DMS79 (cell line): ENCODE results near the gene FHIT.

Experiments
- DNase-seq: peaks from one replicate; lab custom pipeline; 2025; lab: John Stamatoyannopoulos, UW

FHIT gene

DNA sequence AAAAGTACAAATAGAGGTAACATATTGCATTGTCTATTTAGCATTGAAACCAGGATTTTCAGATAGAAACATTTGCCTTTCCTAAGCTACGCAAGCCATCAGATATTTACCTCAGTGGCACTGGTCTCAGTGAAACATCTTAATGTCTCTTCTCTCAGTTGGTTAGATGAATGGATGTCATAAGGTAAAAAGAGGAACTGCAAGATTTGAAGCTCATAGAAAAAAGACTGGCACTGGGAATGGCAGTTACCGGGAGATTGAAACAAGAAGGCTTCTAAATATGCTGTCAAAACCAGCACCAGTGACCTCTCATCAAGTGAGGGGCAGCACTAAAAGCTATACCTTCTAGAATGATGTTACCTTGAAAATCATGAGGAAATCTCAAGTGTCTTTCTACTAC, 486.4 kb downstream of the FHIT start:
- no peak for DNase-seq

DNA sequence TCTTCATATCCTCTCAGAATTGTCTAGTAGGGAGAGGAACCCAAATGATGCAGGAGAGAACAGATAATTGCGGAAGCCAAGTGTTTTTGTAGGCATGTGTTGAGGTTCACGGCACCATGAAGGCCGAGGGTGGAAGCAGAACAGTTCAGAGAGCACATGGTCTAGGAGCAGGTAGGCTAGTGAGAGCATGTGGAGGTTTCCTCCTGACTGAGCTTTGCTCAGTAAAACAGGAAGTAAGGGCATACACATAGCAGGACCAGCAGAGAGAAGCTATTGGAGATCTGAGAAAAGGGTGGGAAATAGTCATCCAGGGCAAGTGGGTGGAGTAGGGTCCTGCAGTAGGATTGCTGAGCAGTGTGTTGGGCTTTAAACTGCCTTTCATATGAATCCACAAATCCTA, 491.1 kb downstream of the FHIT start:
- no peak for DNase-seq

DNA sequence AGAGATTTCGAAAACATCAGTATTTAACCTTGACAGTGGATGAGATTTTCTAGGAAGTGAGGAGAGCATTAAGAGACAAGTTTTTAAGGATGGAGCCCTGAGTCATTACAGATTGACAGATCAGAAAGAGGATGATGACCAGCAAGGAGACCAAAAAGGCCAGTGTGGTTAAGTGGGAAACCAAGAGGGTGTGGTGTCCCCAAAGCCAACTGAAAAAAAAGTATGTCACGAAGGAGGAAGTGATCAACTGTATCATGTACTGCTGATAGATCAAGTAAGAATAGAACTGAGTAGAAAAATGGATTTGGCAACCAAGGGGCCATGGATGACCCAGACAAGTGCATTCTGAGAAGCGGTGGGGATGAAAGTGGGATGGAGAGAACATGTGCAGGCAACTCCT, 491.8 kb downstream of the FHIT start:
- no peak for DNase-seq

DNA sequence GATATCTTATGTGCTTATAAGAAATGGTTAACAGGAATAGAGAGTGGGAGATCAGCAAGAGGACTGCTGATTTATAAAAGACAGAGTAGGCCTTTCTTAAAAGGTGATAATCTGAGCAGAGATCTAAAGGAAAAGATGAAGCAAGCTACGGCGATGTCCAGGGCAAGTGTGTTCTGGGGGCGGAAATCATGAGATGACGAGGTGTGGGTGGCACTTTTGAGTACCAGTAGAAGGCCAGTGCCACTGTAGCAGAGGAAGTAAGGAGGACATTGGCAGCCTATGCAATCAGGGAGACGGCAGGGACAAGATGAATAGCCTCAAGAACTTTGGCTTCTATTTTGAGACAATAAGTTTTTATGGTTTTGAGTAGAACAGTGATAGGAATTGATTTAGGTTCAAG, 492.4 kb downstream of the FHIT start:
- no peak for DNase-seq

DNA sequence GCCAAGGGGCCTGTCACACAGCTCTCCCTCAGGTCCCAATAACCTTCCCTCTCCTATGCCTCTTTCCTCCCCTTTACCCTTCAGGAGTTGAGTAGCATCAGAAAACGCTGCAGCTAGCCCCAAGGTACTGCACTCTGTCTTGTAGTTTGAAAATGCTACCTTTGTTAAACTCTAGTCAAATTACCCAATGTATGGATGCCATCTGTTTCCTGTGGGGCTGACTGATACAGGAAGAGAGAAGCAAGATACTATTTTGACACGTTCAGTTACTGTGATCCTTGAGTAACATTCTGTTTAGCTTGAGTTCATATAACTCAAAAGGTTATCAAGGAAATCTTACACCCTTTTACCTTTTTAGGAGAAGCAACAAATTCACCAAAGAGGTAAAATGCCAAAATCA, 493.1 kb downstream of the FHIT start:
- no peak for DNase-seq

DNA sequence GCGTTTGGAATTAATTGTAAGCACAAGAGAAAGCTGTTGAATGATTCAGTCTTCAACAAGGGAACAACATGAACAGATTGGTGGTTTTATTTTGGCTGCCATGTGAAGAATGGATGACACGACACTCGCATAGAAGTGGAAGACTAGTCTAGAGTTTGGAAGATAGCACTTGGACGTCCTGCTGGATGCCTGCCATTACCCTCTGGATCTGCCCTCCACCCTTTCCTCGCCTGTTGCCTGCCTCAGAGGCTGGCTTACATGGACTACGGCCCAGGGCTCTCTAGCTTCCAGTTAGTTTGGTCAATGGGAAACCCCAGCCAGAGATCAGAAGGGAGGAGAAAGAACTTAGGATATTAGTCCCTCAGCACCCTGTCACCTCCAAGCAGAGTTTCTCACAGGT, 493.5 kb downstream of the FHIT start:
- DNase-seq: no peak

DNA sequence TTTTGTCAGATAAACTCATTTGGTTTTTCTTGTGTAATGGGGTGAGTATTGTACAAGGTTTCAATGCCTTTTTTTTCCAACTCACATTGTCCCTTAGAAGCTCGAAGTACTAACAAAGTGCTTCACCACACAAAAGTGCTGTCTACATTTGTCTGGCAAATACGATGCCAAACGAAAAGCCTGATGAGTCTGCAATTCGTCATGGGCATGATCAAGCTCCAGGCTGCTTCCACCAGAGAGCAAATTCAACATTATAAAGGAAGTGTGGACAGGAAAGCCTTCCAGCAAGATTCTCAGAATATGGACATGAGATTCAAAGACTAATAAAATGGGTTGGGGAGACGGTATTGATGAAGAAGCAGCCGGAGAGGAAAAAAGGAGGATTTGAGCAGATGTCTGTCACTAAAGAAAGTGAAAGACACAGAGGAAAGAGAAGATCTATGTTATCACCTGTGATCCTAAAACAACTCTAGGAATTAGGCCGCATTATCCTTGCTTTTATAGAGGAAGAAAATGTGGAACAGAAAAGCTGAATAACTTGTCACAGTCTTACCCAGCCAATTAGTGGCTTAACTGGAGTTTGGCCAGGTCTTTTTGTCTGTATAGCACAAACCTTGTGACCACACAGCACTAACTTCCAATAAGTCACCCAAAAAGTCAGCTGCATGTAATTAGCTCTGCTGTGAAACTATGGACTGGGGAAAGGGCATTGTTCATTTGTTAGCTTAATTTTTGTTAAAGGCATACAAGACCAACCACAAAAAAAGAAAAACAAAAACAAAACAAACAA, 494.8 kb downstream of the FHIT start:
- DNase-seq: no peak

DNA sequence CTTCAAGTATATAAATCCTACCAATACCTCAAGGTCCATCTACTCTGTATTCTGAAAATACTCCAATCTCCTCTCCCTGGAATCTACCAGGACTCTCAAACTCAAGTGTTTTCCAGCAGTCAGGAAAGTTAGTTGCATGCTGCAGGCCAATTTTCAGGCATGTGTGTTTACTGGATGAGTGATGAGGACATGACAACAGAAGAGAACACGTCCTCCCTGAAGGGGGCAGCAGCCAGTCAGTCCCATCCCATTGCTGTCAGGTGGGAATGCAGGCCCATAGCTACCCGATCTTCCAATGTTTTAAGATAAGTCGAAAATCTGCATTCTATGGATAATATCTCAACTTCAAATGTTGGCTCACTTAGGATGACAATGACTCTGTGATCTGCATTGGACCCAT, 496.2 kb downstream of the FHIT start:
- DNase-seq: no peak

DNA sequence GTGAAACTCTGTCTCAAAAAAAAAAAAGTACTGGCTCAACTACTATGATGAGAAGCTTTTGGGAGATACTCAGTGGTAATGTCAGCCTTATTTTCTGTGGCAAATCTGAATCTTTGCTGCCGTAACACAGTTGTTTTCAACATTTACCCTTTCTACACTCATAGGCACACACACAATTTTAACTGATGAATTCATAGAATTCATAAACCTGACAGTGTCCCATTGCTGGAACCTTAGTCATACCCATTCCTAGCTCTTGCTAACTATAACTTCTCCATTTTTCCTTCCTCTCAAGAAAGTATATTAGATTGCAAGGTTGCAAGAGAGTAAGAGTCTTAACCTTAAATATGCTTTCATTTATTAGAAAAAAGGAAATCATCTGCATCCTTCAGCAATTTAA, 496.6 kb downstream of the FHIT start:
- no peak for DNase-seq

DNA sequence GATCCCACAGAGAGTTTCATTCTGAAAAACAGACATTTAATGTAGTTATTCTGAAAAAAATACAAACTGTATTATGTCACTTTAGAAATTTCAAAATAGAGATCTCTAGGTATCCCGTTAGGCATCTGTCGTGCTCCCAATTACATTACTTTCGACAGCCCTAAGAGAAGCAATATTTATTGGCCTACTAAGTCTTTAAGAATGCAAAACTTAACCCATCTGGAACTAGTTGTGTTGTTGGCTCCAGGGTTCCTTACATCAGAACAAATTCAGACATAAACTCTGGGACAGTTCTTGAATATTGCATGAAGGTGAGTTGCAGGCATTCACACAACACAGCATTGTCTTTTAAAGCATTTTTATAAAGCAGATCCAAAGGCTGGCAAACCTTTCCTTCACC, 498.4 kb downstream of the FHIT start:
- no peak for DNase-seq

DNA sequence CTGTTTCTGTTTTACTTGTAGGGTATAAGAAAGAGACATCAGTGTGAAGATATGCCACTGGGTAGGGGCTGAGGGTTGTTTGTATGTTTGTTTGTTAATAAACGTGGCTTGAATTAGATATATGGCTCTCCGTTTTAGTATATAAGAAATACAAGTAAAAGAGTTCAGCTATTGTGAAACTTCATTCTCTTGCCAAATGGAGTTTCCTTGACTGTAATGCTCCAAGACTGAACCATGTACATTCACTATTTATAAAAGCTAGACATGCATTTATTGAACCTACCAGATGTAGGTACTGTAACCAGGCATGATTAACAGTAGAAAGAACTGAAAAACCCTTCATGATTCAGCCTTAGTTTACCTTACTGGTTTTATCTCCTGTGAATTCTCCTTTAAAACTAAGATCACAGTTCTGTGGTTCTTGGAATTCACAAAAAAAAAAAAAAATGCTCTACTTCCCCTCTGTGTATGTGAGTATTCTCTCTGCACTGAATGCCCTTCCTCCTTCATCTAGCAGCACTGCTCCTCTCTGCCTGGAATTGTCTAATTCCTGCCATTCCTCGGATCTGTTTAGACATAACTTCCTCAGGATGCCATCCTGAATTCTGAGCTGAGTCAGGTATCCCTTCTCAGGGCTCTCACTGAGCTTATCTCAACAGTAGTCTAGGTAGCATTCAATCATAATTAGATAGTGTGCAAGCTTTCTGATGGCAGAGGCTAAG, 504.4 kb downstream of the FHIT start:
- DNase-seq: no peak

DNA sequence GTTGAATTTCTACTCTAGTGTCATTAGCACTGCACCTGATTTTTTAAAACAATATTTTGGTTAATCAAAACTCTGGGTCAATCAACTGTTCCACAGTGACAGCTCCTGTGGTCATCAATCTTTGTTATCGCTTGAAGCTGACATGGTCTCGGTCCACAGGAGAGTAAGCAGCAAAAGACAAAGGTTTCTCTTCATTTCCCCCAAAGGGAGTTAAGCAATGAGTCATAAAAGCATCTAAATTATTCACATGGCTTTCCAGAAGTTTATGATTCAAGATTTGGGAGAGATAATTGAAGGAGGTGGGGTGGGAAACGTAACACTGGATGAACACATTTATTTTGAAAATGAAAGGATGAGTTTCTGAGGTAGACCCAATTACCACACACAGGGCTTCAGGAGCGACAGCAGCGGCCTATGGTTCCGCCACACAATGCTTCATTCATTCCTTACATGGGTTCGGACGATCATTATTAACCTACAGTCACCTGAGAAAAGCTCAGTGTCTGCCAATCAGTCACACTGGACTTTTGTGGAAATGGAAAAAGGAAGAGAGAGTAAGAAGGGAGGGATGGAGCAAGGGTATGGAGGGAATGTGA, 505.1 kb downstream of the FHIT start:
- no peak for DNase-seq

DNA sequence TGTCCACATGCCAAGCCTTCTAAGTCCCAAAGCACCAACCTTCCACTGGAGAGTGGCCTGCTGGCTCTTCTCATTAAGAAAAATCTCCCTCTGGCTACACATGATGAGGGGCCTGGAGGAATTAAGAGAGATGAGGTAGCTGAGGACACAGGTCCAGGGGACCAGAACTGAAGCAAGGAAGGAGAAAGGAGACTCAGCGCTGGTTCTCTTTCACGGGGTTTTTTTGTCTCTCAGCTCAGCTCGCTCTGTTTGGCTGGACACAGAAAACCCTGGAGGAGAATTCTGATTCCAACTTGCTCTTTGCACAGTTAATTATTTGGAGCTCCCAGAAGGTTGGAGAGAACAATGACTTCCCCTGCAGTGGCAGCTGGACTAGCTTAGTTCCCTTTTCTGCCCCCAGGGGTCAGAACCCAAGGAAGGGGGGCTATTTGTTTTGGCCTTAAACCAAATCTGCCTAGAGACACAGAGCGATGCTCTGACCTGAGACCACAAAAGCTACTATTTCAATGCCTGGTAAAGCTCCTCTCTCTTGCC, 507.6 kb downstream of the FHIT start:
- no peak for DNase-seq

DNA sequence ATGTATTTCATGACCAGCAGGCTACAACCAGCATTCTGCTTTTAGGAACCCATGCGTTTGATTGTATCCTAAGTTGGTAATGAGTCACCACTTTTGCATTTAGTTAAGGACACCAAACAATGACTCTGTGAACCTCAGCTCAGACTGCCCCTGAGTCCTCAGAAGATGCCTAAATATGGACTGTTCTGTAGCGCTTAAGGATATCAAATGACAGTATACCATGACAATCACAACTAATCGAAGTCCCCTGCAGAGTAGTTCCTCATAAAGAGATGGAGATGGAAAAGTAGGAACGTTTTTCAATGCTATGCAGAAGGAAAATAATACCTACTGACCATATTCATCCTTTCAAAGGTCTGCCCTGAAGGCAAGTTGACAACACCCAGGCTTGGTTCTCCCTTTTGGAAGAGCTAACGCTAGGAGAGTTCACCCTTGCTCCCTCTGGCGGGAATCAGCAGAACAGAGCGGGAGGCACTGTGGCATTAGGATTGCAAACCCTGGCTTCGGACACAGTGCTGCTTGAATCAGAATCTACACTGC, 508.6 kb downstream of the FHIT start:
- no peak for DNase-seq

DNA sequence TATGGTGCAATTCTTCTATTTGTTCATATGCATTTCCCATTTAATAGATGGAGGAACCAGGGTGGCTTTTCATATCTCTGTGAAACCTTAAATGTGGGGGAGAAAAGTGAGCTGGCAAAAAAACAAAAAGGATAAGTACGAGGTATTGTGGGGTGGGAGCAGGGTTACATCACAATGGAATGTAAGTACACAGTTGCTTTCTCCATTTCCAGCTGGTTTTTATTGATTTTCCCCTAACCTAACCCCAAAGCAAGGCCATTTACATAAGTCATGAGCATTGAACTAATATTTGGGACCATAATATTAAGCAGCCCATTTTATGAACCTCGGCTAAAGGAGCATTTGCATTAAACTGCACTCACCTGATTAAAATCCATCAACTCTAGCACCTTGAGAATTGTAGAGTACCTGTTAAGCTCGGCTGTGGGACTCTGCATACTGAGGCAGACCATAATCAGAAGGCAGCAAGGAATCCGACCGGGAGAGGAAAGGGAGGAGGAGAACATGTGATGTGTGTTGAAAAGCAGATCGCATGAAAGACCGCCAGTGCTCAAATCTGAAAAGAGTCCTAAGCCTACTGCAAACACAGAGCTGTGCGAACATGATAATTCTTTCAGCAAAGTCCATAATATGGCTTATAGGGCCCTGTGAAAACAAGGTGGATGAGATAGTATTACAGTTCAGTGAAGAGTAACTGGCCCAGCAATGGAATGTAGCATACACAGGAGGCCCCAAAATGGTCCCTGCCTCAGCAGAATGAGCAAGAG, 513.4 kb downstream of the FHIT start:
- no peak for DNase-seq

DNA sequence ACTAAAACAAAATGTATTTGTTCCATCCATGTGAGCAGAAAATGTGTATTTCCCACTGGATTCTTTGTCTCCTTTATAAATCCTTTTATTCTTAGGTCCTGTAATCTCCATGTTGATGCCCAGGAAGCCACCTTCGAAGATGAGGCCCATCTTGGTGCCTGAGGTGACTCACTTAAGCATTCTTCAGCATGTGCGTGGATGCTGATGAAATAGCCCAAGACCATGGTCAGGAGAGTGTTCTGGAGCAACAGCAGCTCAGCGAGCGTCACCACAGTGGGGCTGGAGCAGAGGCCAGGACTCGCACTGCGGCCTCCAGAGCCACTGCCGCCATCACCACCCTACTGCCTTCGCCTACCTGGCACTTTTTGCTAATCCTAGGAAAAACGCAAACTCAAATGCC, 520.9 kb downstream of the FHIT start:
- DNase-seq: no peak

DNA sequence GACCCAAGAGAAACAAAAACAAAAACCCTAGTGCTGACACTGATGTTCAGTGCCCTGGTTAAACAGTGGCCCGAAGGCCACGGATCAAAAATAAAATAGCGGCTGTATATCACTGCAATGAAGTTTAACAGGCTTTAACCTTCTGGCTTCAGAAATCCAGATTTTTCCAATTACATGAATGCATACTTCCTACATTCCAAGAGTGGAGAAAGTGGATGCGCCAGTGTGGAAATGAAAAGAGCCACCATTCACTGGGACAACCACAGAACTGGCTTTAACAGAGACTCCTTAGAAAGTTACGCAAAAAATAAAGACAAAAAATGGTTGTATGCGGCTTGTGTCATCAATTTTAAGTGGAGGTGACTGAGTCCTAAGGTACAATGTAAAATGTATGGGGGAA, 522.2 kb downstream of the FHIT start:
- DNase-seq: no peak

DNA sequence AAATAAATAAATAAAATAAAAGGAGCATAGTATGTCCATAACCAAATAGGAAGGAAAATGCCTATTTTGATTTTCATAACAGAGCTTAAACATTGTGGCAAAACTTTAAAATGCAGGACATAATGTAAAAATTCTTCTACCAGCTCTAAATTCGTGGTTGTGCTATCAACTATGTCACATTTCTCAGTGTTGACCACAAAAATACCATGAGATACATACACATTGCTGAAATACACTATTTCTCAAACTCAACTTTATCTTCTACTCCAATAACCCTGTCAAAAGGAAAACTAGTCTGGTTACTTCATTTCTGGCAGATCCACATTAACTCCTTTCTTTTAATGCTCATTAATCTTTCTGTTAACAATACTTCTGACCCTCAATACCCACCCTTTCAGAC, 523.2 kb downstream of the FHIT start:
- no peak for DNase-seq

DNA sequence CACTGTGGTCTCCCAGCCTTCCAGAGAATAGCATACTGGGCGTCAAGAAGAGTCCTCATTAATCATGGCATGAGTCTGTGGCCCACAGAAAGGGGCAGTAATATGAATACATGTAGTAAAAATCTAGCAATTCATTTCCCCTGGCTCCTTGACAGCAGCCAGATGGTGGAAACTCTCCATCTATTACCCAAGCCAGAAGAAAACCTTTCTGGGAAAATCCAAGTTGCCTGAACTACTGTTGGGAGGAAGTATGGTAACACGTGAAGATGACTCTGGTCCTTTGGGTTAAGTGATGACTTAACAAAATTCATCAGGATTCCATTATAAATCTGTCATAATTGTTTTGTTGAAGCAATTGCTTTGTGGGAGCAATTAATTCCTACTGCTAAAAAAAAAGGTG, 530.5 kb downstream of the FHIT start:
- DNase-seq: no peak

DNA sequence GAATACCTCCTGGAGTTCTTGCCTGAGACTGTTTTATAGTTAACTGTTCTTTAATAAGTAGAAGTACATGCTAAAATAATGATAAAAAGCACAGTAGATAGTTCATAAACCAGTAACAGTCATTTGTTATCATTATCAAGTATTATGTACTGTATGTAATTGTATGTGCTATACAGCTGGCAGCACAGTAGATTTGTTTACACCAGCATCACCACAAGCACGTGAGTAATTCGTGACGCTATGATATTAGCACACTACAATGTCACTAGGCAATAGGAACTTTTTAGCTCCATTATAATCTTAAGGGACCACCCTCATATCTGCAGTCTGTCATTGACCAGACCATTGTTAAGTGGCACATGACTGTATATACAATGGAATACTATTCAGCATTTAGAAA, 534.7 kb downstream of the FHIT start:
- no peak for DNase-seq

DNA sequence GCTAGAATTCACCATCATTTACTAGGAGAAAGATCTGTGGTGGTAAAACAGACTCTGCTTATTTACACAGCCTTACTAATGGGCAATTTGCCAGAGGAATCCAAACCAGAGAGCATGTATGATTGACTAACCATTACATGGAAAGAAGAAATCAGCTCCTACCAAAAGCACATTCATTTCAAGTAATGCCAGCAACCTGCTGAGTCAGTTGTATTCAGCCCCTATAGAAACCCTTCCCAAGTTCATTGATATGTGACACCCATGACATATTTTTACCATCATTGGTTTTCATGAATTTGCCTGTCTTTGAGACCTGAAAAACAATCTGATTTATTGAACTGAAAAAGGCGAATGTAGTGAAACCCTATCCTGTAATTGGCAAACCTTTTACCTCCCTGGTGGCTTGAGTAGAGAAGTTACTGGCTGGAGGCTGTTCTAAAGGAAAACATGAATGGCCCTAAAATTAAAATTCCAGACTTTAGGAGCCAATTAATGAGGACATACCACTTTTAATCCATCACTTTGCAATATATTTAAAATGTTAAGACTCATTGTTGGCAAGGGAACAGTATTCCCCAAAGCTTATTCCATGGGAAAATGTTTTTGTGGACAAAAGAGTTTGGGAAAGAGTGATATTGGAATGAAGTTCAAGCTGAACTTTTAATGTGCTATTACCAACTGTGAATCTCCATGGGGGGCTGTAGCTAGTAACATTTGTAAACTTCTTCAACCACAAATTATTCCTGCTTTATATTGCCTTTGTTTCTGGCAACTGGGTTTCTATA, 542.9 kb downstream of the FHIT start:
- no peak for DNase-seq
